ENCODE measurements around the gene WDR38.

The WDR38 gene

DNA sequence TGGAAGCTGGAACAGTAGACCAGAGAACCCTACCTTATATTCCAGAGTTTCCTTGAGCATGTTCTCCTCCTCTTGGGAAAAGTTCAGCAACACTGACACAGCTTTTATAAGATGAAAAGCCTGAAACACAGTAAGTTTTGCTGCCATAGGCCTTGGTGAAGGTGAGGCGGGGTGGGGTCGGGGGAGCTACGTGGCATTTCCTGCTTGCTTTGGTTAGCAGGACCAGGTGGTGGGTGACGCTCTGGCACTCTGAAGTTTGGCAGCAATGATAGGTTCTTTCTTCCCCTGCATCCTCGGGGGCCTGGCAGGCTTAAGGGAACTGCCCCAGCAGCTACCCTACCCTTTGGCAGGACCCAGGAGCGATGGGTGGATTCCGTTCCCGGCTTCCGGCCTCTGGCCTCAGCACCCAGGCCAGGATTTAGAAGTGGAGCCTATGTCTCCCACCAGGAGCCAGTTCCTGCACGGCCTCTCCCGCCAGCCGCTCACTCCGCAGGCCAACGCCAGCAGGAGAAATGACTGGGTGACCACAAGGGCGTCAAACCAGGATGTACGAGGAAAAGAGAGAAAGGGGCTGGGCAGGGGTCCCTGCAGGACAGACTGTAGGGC, 28.0 kb downstream of the WDR38 start:
- DNase-seq (ENCODE audit: low read depth in 2 of 2), result no peak

DNA sequence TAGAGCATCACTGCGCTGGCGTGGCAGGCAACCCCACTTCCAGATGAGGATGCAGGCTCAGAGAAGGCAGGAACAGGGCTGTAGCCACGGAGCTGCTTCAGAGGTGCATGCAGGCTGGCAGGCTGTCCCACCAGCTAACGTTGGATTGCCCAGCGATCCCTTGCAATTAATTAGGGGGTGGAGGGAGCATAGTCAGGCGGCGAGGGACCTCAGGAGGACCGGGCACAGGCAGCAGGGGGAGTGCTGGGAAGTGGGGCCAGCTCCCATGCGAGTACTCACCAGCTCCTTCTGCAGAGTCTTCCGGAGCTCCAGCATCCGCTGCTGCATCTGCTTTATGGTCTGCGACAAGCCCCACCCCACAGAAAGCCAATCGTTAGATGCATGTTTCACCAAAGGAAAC, 29.0 kb downstream of the WDR38 start:
- no peak for DNase-seq (ENCODE audit: low read depth in 2 of 2)

DNA sequence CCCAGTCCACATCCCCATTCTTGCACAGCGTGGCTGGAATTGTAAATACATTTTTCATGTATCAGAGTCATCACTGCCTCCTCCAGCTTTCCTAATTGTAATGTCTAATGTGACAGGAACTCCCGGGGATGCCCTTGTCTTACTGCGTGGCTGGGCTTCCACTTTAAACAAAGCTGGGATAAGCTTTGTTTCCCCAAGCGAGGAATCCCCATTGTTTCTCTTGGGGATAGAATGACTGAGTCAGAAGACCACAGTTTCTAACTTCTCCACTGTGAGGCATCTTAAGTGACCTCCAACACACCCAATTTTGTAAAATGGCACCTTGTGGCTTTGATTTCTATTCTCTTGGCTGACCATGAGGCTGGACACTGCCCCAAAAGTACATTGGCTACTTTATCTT, 31.1 kb downstream of the WDR38 start:
- DNase-seq (ENCODE audit: low read depth in 2 of 2), result no peak

DNA sequence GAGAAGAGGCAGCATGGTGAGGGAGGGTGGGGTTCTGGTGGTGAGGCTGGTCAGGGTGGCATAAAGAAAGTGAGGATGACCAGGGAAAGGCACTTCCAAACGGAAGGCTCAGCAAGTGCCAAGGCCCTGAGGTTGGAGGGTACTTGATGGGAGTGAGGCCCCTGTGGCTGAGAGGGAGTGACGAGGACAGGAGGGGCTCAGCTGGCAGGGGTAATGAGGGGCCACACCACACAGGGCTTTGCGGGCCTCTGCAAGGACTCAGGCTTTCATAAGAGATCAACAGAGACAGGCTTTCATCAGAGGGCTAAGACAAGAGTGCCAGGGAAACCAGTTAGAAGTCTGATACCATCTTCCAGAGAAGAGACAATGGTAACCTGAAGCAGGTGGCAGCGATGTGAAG, 32.3 kb downstream of the WDR38 start:
- no peak for DNase-seq (ENCODE audit: low read depth in 2 of 2)

DNA sequence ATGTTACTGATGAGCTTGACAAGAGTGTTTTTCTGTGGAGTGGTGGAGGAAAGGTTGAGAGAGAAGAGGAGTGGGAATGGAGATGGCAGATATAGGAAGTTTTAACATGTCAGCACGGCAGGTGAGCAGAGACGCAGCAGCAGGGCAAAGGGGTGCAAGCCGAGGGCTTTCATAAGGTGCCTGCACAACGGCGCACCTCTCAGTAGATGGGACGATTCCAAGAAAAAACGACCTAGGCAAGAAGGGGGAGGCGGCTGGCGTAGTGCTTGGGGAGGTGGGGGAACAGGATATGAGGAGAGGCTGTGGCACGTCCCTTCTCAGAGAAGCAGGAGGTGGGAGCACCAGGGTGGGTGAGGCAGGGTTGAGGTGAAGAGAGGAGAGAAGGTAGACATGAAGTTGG, 33.2 kb downstream of the WDR38 start:
- no peak for DNase-seq (ENCODE audit: low read depth in 2 of 2)

DNA sequence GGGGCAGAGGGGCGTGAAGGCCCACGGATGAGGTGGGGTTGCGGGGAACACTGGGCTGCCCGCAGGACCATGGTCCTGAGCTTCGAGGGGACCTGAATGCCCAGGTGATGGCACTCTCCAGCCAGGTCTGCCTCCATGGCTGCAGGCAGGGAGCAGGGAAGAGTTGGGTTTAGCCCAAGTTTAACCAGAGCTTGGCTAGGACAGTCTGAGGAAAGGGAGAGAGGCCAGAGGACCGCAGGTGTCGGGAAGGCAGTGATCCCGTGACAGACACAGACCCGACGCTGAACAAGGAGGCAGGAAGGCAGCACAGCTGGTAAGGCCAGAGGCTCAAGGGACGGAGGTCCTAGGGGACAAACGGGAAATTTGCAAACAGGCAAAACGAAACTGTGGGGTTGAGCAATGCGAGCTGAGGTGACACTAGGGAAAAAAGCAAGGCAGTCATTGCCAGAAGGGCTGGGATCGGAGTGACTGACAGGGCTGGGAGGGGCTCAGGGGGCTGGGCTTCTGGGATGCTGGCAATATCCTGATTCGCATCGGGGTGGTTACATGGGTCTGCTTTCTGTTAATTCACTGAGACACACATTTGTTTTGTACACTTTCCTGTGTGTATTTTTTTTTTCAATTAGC, 33.7 kb downstream of the WDR38 start:
- no peak for DNase-seq (ENCODE audit: low read depth in 2 of 2)

DNA sequence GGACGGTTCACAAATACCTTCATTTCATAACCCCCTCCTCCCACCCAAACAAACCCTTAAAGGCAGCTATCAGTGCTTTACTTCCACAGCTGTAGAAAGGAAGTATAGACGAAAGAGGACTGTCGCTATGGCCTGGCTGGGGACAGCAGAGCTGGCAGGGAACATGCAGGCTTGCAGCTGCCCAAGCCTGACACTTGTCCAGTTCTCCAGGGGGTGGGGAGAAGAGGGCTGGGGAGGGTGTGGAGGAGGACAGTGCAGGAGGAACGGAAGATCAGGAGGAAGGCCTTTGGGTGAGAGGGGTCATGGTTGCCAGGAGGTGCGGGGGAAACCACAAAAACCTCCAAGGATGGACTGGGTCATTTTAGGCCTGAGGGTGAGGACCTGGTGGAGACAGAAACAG, 34.6 kb downstream of the WDR38 start:
- no peak for DNase-seq (ENCODE audit: low read depth in 2 of 2)

DNA sequence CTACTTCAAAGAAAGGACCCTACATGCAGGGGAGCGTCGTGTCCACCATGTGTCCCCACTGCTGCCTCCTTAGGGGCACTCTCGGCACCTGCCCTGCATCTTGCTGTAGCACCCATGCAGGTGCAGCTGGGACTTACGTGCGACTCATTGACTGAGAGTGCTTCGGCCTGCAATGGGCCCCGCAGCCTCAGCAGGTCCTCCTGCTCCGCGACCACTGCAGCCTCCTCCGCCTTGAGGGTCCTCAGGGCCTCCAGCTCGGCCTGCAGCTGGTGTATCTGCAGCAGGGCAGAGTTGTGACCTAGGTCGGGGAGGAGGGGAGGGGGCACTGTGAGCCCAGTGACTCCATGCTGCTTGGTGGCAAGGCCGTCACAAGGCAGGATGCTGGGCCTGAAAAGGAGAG, 35.7 kb downstream of the WDR38 start:
- DNase-seq (ENCODE audit: low read depth in 2 of 2), result no peak

DNA sequence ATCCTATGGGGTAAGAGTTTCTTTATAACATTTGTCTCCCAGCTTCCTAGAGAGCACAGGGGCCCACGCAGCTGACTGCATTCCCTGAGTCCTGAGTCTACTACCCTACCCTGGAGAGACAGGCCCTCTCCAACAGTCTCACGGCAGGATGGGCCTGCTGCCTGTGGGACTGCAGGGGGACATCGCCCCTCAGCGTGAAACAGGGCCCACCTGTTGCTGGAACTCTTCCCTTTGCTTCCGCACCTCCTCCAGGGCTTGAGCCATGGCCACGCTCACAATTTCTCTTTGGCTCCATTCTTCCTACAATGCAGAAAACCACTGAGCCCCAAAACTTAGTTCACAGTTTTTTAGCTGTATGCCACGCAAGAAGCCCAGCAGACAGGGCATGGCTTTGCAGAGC, 36.9 kb downstream of the WDR38 start:
- no peak for DNase-seq (ENCODE audit: low read depth in 2 of 2)

DNA sequence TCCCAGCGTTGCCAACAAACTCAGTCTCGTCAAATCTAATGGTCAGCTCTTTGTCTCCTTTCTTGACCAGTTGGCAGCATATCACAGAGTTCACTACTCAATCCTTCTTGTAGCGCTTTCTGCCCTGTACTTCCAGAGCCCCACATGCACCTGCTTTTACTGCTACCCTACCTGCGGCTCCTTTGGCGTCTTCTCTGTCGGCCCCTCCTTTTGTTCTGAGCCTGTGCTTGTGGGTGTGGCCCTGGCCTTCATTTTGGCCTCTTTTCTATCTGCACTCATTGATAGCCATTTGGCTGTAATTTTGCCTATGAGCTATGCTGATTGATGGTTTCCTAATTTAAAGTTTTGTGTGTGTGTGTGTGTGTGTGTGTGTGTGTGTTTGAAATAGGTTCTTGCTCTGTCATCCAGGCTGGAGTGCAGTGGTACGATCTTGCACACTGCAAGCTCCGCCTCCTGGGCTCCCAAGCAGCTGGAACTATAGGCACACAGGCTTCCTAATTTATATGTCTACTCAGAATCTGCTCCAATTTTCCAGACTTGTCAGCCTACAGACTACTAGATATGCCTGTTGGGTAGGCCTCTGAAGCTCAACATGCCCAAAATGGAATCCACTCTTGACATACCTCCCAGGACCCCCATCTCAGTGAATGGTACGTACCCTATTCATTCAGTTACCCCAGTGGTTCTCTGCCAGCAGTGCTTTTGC, 40.9 kb downstream of the WDR38 start:
- DNase-seq (ENCODE audit: low read depth in 2 of 2), result no peak

DNA sequence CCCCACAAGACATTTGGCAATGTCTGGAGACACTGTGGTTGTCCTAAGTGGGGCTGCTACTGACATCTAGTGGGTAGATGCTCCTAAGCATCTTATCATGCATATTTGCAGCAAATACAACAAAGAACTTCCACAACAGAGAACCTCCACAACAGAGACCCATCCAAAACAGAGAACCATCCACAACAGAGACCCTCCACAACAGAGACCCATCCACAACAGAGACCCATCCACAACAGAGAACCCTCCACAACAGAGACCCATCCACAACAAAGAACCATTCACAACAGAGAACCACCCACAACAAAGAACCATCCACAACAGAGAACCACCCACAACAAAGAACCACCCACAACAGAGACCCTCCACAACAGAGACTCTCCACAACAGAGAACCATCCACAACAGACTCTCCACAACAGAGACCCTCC, 41.5 kb downstream of the WDR38 start:
- DNase-seq (ENCODE audit: low read depth in 2 of 2), result peak in 1 of 2 experiments; percentile 11

DNA sequence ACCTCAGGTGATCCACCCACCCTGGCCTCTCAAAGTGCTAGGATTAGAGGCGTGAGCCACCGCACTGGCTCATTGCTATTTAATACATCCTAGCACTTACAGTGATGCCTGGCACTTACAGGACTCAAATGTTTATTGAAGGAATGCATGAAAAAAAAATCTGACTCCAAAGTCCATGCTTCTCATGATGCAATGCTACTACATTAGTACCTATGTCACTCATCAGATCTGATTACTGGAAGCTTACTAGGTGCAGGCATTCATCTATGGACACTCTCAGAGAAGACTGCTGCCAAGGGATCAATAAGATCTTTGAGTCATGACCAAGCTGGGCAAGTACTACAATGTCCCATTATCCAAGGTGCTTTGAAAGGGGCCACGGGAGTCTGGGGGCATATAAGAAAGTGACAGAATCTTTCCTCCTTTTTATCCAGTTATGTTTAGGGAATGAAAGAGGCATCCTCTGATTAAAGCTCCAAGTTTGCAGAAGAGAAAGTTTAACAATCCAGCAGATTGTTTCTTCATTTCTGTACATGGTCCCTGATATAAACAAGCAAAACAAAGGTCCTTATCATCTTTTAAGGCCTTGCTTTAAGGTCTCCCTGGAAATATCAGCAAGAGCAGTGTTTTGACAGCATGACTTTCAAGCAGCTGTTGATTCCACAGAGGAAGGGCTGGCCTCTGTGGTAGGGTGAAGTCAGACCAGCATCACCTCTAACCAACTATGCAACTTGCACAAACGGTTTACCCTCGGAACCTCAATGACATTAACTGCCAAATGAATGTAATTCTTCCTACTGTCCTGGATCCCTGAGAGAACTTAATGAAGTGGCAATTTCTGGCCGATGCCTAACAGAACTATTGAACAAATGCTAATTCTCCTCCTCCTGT, 44.6 kb downstream of the WDR38 start:
- DNase-seq (ENCODE audit: low read depth in 2 of 2), result no peak

DNA sequence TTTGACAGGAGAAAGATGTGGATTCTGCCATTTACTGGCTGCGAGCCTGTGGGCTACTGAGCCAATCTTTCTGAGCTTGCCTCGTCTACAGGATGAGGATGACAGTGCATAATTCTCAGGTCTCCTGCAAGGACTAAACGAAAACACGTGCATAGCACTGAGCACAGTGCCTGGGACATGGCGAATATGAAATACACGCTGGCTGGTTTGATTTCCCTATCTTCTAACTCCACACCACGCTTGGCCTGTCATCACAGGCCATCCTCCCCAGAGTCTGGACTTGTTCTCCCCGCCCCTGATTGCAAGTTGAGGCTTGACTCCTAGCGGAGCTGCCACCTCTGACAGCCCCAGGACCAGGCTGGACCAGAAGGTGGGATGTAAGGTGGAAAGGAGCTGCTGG, 46.6 kb downstream of the WDR38 start:
- DNase-seq (ENCODE audit: low read depth in 2 of 2), result no peak

DNA sequence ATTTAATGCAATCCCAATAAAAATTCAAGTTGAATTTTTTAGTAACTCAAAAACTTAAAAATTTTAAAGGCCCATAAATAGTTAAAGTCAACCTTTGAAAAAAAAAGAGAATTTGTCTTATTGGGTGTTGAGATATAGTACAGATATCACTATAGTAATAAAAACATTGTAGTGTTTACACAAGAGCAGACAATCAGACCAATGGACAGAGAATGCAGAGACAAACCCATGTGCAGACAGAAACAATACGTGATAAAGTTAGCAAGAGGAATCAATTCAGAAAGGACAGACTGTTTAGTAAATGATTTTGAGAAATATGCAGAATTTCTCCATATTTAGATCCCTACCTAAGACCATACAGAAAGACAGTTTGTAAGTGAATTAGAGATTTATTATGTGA, 53.7 kb downstream of the WDR38 start:
- DNase-seq (ENCODE audit: low read depth in 2 of 2), result no peak
